ENCODE data around the gene HRAS.

- no peak for TF ChIP-seq POLR2AphosphoS5 (IDR thresholded peaks at IDR 0.05; ENCODE audit: borderline replicate concordance, low read depth, low read length)
- TF ChIP-seq EZH2 (IDR thresholded peaks at IDR 0.05) = no peak
- no peak for TF ChIP-seq FOXP2 (optimal IDR thresholded peaks at IDR 0.05; ENCODE audit: control extremely low read depth, extremely low read length, insufficient read depth)
Measured at GRCh38 chr11:535210-535518, 212 bp downstream of the HRAS start.
